ENCODE results near the gene RIMBP3C. TPM values are rescaled to one million over a fixed set of nuclear protein-coding genes. Genes with fewer than 3 reads are reported as not detected.
"Not testable (repeated sequence)": the region's sequence is repeated elsewhere in the genome, so short reads cannot be mapped to it uniquely, and the experiment has no call there.

RIMBP3C gene
- total and polyA plus RNA-seq, 2 of the 8 experiments (the other 6 are each of a cell fraction or from before 2014, with no cell fraction given) = 0.08 TPM; not detected in 1

- peak overlapping the region; percentile 54 to 91 (median 79); a peak in 7 of 8 replicates for H3K4me3 ChIP-seq (ENCODE audit: extremely low read depth in 1 of 4, insufficient read depth in 2 of 4, low read depth in 3 of 4, low read length in 4 of 4)
- not testable (repeated sequence) for H3K27ac ChIP-seq (ENCODE audit: low read depth, low read length); H4K5ac ChIP-seq (ENCODE audit: insufficient read length, low read depth, low read length); H3K9me3 ChIP-seq (ENCODE audit: insufficient read depth in 2 of 2, low read depth in 1 of 2, low read length in 1 of 2); H2BK5ac ChIP-seq (ENCODE audit: low read depth, low read length); H3K18ac ChIP-seq (ENCODE audit: extremely low read depth, low read length); H3K4ac ChIP-seq (replicated peaks; ENCODE audit: insufficient read length, low read depth, low read length); H3K36me3 ChIP-seq (ENCODE audit: control insufficient read depth in 2 of 4, insufficient read depth in 4 of 4, low read length in 3 of 4); H2BK120ac ChIP-seq (replicated peaks; ENCODE audit: low read depth, low read length); H3K14ac ChIP-seq (ENCODE audit: insufficient read length); H3K23ac ChIP-seq (ENCODE audit: insufficient read length); H2BK15ac ChIP-seq (ENCODE audit: low read length); H3K56ac ChIP-seq (replicated peaks; ENCODE audit: insufficient read length, low read depth, low read length); H3K23me2 ChIP-seq (ENCODE audit: low read depth, low read length); H4K91ac ChIP-seq (replicated peaks; ENCODE audit: insufficient read length, low read length); H2AK5ac ChIP-seq (ENCODE audit: low read depth, low read length); H2AFZ ChIP-seq (ENCODE audit: low read length); H2BK12ac ChIP-seq (ENCODE audit: low read depth, low read length); H4K8ac ChIP-seq (ENCODE audit: extremely low read depth, insufficient read depth, low read length); H3K4me1 ChIP-seq (replicated peaks in 1 of 4; ENCODE audit: control insufficient read depth in 3 of 4, insufficient read depth in 4 of 4, low read length in 3 of 4); H2BK20ac ChIP-seq (ENCODE audit: low read length); DNase-seq (ENCODE audit: low read depth in 1 of 2, low spot score in 2 of 2); FAIRE-seq; H3K27me3 ChIP-seq (replicated peaks in 1 of 4; ENCODE audit: control insufficient read depth in 3 of 4, extremely low read depth in 1 of 4, insufficient read depth in 3 of 4, low read length in 3 of 4); H3K9ac ChIP-seq (replicated peaks in 1 of 4; ENCODE audit: extremely low read depth in 1 of 4, low read depth in 3 of 4, low read length in 3 of 4)
- H3K79me2 ChIP-seq (ENCODE audit: control insufficient read depth in 1 of 2, insufficient read depth in 2 of 2, low read length in 2 of 2) = peaks cover 58 to 64% of the 10 kb centered on the region in 2 experiments
- ChIA-PET POLR2A (ENCODE audit: partially characterized antibody) (interaction anchor here (0.6 to 3.2 kb wide), 9 partner anchors 8 to 148 kb away, joined by 3 to 11 read pairs (median 4); no protein-coding TSS in a partner anchor), CTCF (ENCODE audit: partially characterized antibody) (interaction anchor here (0.9 to 1.6 kb wide), 6 partner anchors 10 to 77 kb away, joined by 3 to 4 read pairs (median 4); partner anchors contain the start of genes SDF2L1 and YDJC)
- 80% methylated on average over 12 of the region's 12 CpGs; no CpG with 5 or more reads in 1 of the 2 experiments for WGBS, 2 experiments (ENCODE audit: extremely low coverage in 1 of 2, insufficient coverage in 1 of 2, insufficient read length in 1 of 2, insufficient replicate concordance in 2 of 2, low coverage in 1 of 2, low lambda C conversion rate in 2 of 2, missing lambda C conversion rate in 1 of 2)
- H4K20me1 ChIP-seq (replicated peaks in 1 of 2; ENCODE audit: control insufficient read depth in 1 of 2, insufficient read depth in 2 of 2, low read length in 2 of 2) = peaks cover 32 to 38% of the 10 kb centered on the region in 2 experiments
- H3K4me2 ChIP-seq (ENCODE audit: insufficient read depth in 1 of 2, low read depth in 2 of 2, low read length in 2 of 2) = peak overlapping the region; percentile 77 to 82
- peaks cover 17% of the 10 kb centered on the region for H3K79me1 ChIP-seq (ENCODE audit: low read depth, low read length)
Observed at GRCh38 chr22:21569076-21569427, 17.8 kb upstream of the RIMBP3C start.
